ENCODE data around the gene FITM2. TPM values are rescaled to one million over a fixed set of nuclear protein-coding genes. Genes with fewer than 3 reads are reported as not detected.
"Not testable (repeated sequence)": the region's sequence is repeated elsewhere in the genome, so short reads cannot be mapped to it uniquely, and the experiment has no call there.

FITM2 gene
- polyA plus RNA-seq, 1 donor = 9.6 TPM

DNA sequence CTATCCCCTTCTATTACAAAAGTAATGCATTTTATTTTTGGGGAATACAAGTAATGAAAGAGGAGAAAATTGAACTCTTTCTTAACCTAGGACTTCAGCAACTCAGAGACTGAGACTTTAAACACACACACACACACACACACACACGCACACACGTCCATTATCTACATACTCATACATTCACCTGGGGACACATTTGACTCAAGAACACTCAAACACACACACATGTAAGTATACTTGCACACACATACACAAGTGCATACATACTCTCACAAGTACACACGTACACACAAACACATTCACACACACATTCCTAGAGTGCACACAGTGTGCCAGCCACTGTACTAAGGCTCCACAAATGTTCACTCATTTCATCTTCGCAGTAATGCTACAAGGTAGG, 23.7 kb upstream of the FITM2 start:
- no peak for DNase-seq

DNA sequence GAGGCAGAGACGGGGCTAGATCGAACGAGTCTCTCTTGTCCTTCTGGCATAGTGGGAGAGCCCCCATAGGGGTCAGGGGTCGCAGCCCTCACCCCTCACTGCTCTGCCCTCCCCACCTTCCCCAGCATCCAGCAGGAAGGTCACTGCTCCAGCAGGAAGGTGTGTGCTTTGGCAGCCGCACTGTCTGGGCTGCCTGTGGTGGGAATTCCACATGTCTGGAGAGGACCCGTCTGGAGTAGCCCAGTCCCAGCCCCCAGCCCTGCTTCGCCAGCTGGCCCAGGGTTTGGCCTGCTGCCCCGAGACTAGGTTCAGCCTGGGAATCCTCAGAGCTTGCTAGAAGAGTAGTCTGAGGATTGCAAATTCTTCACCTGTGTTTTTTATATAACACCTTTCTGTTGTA, 23.3 kb upstream of the FITM2 start:
- DNase-seq = no peak

DNA sequence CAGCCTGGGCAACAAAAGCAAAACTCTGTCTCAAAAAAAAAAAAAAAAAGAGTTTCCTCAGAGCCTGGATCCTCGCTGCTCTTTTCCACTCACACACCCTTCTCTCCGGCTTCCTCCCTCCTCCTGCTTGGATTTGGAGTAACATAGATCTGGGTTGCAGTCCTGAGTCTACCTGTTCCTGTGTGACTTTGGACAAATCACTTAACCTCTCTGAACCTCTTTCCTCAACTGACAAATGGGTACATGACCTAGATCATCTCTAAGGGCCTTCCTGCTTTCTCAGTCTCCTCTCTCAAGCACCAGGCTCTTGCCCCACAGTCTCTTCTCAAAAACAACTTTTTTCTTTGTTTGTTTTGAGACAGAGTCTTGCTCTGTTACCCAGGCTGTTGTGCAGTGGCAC, 20.2 kb upstream of the FITM2 start:
- DNase-seq = no peak

DNA sequence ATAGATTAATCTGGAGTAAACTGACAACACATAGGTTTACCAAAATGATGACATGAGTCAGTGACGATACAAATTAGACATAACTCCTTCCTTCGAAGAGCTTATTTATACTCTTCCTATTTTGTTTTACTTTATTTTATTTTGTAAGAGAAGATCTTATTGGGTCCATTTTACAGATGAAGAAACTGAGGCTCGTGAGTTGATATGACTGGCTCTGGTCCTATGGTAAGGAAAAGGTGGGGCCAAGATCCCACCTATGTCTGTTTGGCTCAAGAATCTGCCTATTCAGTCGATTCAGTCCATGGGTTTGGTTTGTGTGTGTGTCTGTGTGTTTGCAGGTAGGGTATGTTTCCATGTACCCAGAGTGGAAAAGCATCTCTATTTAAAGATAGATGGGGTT, 17.4 kb upstream of the FITM2 start:
- DNase-seq = no peak

DNA sequence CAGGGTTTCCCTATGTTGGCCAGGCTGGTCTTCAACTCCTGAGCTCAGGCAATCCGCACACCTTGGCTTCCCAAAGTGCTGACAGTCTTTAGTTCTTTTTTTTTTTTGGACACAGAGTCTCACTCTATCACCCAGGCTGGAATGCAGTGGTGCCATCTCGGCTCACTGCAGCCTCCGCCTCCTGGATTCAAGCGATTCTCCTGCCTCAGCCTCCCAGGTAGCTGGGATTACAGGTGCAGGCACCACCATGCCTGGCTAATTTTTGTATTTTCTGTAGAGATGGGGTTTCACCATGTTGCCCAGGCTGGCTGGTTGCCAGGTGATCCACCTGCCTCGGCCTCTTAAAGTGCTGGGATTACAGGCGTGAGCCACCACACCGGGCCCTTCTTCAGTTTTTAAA, 16.7 kb upstream of the FITM2 start:
- not testable (repeated sequence) for DNase-seq

DNA sequence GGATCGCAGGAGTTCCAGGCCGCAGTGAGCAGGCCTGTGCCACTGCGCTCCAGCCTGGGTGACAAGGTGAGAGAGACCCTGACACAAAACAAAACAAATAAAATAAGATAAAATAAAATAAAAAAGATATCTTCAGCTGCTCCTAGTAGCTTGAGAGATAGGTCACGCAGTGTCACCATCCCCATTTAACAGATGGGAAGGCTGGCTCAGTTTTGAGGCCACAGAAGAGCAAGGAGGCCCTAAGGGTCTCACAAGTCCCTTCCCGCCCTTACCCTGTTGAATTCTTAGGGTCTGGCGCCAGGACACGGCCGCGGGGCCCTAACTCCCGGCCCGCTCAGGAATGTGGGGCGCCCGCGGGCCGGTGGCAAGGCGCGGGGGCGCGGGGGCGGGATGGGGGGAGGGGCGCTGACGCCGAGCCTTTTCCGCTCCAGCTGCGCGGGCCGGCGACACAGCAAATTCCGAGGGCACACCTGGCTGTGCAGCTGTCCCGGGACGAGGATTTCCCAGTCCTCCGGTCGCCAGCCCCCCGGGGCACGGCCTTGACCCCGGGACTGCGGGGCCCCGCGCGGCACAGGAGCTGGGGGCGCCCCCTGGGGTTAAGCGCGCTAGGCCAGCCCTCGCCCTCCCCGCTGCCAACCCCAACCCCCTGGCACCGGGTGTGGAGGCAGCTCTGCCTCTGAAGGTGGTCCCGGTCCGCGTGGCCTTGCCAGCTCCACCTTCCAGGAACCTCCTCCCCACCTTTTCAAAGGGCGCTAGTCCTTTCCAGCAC, 15.6 kb upstream of the FITM2 start:
- DNase-seq = no peak

DNA sequence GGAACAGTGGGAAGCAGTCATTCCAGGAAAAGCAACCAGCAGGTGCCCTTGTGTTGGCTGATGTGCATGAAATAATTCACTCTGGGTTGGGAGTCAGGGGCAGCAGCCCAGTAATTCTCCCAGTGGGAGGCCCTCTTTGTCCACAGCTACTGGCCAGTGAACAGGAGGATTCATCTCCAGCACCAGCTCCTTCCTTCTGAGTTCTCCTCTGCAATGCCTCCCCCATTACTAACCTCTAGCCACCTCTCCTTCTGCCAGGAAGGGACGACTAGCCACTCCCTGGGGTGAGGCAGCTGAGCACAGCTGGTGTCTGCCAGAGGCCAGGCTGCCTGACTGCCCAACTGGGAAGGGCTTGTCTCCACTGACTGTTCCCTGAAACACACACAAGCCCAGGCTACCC, 13.3 kb upstream of the FITM2 start:
- no peak for DNase-seq

DNA sequence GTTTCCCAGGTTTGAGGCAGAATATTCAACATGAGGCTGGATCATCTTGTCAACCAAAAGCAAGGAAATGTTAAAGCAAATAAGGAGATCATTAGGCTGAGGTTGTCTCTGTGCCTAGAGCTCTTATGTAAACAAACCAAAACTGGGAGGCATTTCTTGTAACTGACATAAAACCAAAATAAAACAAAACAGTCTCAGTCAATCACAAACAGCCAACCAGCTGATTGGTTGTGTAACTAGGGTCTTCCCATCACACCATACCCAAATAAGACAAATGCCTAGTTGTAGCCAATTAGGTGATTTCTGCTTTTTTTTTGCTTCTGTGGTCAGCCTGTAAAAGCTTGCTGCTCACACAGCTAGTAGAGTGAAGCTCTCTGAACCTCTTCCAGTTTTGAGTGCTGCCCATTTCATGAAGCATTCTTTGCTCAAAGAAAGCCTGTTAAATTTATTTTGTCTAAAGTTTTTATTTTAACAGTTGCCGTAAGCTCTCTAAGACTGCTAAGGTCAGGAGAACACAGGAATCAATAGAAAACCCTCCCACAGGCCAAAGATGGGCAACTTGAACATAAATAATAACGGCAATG, 8.9 kb upstream of the FITM2 start:
- no peak for DNase-seq

DNA sequence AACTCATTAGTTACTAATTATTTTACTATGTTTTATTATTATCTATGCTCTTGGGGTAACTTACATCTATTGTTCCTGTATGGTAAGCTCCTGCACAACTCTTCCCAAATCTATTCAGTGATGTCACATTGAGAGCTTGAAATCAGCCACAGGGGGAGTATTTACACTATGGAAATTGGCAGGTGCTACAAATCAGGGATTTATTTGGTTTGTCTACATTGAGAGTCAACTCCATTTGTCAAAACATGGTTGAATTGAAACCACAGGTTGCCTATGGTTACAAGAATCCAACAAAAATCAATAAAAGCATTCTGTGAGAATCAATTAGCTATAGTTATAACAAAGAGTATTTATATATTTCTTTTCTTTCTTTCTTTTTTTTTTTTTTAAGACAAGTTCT, 3.9 kb upstream of the FITM2 start:
- no peak for DNase-seq

DNA sequence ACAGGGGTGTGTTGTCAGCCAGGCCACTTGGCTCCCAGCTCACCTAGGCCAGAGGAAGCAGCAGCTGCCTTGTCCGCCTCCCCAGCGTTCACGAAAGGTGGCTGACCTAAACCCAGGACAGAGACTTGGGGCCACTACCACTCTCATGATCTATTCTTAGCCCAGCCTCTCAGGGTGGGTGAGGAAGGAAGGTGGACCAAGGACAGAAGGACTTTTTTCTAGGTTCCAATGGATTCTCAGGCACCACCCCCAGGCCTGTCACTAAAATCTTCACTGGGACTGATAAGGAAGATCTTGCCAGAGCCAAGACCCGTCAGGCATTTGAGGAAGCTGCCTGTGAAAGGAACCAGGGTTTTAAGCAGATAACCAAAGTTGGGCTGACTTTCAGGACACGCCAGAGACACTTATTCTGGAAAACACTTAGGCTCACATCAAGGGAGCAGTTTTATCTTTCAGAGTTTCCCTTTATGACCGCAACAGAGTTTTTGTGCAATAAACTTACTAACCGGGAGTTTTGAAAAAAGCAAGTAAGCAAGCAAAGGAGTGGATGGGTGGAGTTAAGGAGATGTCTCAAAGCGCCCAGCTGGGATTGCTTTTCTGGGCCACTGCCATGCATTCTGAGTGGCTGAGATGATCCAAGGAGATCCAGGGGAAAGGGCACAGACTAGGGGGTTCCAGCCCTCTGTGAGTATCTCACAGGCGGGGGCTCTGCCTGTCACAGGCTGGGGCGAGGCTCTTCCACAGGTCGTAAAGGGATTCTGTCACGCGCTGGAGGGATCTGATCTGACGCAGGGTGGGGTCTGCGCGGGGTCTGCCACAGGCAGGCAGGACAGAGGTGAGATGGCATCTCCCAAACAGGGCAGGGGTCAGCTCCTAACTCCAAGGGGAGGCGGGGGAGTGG, 989 bp downstream of the FITM2 start:
- no peak for DNase-seq

DNA sequence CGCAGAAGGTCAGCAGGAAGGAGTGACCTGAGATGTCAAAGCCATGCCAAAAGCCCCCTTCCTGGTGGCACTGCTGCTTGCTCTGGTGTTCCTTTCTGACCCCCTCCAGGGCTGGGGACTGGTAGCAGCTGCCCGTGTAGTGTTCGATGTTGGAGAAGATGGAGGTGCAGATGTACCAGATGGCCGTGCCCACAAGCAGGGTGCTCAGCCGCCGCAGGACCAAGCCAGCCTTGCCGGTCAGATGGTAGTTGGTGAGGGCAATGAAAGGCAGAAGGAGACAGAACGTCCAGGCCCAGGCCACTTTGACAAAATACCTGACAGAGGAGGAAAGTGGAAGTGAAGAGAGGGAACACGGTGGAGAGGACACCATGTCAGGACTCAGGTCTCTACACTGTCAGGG, 4.1 kb downstream of the FITM2 start:
- no peak for DNase-seq

DNA sequence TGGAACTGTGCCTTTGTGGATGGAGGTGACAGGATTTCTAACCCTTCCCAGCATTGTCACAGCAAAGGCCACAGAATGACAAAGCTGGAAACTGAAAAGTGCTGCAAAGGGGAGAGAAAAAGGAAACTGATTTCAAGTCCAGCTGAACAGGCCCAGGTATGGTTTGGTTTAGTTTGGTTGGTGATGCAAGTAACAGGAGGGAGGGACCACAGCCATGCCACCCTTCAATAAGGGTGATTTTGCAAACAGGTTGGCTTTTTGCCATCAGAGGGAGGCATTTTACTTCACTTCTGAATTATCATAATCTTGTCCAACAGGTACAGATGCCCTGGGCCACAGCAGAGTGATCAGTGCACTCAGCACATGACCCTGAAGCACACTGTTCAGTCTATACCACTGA, 6.6 kb downstream of the FITM2 start:
- no peak for DNase-seq

DNA sequence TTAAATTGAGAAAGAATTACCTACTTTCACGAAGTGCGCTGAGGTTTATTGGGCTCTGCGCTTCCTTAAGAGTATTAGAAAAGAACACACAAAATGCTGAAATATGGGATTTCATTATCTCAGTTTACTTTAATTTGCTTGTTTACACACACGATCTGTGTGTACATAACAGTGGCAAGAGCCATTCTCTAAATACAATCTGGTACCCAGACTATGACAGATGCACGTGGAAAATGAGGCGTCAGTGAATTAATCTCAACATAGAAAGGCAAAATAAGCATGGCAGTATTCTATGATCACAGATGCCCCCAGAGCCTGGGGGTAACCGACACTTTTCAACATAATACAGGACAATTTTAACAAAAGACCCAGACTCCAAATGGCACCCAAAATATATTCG, 8.3 kb downstream of the FITM2 start:
- no peak for DNase-seq

DNA sequence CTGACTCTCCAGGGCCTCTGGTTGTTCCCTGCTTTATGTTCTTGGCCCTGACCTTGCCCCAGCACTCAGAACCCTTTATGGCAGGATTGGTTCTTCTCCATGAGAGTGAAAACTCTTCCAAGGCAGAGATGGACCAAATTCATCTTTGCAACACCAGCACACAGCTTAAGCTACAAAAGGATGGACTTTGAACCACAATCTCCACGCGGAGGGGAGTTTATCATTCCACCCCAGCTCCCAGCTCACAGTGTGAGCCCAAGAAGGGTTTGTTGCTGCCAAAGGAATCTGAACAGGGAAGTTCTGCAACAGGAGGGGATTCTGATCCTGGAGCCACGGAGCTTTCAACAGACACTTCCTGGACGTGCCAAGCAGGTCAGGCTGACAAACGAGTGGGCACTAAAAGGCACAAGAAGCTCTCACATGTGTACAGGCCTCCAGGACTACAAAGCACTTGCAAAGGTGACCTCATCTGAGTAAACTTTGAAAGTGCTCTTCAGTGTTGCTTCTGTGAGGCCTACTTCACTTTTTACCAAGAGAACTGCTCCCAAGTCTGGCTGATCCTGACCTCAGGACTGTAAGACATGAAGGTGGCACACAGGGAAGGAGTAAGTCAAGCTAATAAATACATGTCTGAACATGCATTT, 8.9 kb downstream of the FITM2 start:
- DNase-seq = no peak

DNA sequence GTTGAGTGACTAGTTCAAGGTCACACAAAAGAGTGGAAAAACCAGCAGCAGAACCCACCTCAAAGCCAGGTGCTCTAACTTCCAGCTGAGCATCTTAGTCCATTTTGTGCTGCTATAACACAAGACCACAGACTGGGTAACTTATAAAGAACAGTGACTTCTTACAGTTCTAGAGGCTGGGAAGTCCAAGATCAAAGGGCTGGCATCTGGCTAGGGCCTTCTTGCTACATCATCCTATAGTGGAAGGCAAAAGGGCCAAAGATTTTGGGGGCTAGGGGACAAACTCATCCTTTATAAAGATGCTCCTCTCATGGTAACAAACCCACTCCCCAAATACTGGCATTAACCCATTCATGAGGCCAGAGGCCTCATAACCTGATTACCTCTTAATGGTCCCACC, 9.7 kb downstream of the FITM2 start:
- DNase-seq = no peak

DNA sequence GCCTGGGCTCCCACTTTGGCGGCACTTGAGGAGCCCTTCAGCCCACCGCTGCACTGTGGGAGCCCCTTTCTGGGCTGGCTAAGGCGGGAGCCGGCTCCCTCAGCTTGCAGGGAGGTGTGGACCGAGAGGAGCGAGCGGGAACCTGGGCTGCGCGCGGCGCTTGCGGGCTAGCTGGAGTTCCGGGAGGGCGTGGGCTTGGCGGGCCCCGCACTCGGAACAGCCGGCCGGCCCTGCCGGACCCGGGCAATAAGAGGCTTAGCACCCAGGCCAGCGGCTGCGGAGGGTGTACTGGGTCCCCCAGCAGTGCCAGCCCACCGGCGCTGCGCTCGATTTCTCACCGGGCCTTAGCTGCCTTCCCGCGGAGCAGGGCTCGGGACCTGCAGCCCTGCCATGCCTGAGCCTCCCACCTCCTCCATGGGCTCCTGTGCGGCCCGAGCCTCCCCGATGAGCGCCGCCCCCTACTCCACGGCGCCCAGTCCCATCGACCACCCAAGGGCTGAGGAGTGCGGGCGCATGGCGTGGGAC, 11.9 kb downstream of the FITM2 start:
- DNase-seq = not testable (repeated sequence)

DNA sequence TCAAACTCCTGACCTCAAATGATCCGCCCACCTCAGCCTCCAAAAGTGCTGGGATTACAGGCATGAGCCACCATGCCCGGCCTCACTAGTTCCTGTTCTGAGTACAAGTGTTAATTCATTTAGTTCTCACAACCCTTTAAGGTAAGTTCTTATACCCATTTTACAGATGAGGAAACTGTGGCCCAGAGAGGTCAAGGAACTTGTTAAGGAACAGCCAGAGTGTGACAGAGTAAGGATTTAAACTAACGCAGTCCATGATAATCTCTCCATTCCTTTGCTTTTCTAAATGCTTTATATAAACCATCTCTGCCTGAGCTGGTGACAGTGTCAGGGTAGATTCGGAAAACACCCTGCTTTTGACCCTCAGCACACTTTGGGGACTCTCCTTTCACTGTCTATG, 13.3 kb downstream of the FITM2 start:
- DNase-seq = no peak

DNA sequence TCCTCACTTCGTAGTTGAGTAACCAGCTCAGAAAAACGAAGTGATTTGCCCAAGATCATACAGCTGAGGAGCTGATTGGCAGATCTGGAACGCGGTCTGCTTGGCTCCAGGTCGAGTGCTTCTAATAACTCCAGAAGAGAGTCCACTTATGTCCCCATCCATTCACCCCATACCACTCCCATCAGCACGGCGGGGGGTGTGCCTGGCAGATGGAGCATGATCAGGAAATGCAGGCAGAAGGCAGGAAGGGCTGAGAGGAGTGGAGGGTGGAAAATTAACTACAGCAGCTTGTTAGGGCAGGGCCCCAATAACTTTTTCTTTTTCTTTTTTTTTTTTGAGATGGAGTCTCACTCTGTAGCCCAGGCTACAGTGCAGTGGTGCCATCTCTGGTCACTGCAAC, 15.0 kb downstream of the FITM2 start:
- DNase-seq = no peak

DNA sequence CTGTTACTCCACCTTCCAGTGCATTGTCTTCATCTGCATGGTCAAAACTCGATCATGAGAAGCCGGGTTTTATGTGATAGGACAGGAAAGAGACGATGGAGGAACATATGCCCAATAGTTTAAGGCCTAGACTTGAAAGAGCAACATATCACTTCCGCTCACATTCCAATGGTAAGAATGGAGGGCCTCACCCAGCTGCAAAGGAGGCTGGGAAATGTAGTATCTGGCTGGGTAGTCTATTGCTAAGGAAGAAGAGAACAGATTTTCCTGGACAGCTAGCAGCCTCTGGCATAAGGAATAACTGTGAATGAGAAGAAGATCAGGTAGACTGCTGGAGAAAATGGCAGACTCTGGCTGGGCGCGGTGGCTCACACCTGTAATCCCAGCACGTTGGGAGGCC, 19.2 kb downstream of the FITM2 start:
- no peak for DNase-seq

DNA sequence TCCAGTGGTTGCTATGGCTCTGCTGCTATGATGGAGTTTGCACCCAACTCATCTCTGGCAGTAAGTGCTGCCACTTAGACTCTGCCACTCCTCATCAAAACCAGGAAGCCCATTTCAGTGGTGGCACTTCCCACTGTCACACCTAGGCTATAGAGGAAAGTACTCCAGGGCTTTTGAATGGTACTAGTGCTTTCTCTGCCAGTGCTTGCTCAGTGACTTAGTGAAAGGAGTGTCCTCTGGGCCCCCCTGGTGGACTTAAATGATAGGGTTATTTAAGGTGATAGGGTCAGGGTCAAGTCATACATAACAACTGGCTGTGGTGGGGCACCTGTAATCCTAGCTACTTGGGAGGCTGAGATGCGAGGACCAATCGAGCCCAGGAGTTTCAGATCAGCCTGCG, 22.8 kb downstream of the FITM2 start:
- no peak for DNase-seq

DNA sequence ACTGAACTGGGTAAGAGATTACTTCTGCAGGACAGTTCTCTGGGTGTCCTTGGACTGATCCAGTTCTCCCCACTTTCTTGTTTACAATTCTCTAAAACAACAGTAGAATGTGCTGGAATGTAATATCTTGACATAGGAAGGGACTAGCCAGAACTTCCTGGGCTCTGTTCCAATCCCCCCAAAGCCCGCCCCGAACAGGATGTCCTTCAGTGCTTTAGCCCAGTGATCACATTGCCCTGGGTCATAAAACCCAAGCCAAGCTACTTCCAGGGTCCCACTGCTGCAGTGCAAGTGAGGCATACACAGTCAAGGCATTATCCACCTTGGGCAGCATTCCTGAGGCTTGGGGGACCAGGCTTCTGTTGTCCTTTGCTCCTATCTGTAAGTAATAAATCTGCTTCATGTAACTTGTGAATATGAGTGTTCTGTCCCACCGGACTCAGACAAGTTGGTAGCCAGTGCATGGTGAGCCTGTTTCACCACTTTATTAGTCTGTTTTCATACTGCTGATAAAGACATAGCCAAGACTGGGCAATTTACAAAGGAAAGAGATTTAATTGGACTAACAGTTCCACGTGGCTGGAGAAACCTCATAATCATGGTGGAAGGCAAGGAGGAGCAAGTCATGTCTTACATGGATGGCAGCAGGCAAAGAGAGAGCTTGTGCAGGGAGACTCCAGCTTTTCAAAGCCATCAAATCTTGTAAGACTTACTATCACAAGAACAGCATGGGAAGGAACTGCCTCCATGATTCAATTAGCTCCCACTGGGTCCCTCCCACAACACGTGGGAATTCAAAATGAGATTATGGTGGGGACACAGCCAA, 23.5 kb downstream of the FITM2 start:
- DNase-seq = no peak

DNA sequence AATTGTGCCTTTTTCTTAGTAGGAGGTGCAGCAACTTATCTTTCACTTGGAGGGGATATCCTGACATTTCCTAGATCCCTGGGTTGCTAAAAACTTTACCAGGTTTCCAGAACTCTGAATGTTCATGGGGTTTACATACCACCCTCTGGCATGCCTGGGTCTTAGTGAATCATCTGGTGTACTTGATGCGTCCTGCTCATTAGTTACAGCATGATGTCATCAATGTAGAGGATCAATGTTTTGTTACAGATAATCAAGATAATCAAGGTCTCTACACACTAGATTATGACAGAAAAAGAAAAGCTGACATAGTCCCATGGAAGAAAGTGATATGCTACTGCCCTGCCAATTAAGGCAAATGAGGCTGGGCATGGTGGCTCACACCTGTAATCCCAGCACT, 27.0 kb downstream of the FITM2 start:
- no peak for DNase-seq
